HFF-Myc (cell line): ENCODE results near the gene LRRK2.
"Not testable (repeated sequence)": the region's sequence is repeated elsewhere in the genome, so short reads cannot be mapped to it uniquely, and the experiment has no call there.

Source experiments
- DNase-seq: peaks from one replicate; pipeline ENCODE4 v3.0.0-alpha.2; 2011; ENCODE audit warnings: low read depth; ENCODE audit errors: extremely low read depth
- H3K4me3 ChIP-seq: replicated peaks from 2 replicates; pipeline ENCODE4 v1.5.1; 2011; ENCODE audit warnings: low read depth, mild to moderate bottlenecking, control low read depth, low read length
- TF ChIP-seq, protein P1 (sequence below): IDR thresholded peaks from 2 replicates; pipeline ENCODE4 v1.5.1; 2012; ENCODE audit warnings: mild to moderate bottlenecking, low read depth, low read length, control low read depth; ENCODE audit errors: missing control alignments

Gene LRRK2

DNA sequence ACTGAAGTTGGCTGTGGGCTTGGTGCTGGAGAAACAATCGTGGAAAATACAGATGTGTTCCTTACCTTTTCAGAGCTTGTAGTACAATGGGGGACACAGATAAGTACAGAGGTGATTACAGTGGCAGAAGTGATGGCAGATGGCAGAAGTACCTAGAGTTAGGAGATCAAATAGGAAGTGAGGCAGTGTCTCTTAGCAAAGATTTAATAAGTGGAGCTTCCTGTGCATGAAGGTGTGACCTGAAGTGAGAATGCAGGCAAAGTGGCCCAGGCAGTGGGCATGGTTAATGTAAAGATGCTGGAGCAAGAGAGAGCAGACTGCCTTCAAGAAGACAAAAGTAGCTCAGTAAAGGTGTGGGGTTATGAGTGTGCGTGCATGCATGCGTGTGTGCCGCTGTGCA lies 16.0 kb downstream of the LRRK2 start:
- TF ChIP-seq, protein P1, sequence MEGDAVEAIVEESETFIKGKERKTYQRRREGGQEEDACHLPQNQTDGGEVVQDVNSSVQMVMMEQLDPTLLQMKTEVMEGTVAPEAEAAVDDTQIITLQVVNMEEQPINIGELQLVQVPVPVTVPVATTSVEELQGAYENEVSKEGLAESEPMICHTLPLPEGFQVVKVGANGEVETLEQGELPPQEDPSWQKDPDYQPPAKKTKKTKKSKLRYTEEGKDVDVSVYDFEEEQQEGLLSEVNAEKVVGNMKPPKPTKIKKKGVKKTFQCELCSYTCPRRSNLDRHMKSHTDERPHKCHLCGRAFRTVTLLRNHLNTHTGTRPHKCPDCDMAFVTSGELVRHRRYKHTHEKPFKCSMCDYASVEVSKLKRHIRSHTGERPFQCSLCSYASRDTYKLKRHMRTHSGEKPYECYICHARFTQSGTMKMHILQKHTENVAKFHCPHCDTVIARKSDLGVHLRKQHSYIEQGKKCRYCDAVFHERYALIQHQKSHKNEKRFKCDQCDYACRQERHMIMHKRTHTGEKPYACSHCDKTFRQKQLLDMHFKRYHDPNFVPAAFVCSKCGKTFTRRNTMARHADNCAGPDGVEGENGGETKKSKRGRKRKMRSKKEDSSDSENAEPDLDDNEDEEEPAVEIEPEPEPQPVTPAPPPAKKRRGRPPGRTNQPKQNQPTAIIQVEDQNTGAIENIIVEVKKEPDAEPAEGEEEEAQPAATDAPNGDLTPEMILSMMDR: no peak
- no peak for DNase-seq
- no peak overlapping the region for H3K4me3 ChIP-seq

DNA sequence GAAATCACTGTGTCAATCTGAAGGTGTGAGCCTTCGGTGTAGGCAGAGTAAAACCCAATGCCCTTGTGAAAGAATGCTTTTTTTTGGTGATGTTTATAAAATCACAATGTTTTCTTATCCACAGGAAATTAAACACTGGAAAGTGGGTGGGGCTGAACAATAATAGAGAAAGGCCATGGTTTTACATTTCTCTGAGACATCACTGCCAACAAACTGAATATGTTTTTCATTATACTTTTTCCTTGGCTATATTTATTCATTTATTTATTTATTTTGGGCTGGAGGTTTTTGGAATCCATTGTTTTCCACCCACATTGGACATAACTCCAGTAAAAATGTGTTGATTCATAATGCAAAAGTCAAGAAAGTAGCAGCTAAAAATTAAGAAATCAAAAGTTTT lies 16.9 kb downstream of the LRRK2 start:
- H3K4me3 ChIP-seq: no peak overlapping the region
- no peak for DNase-seq
- TF ChIP-seq, protein P1: no peak

DNA sequence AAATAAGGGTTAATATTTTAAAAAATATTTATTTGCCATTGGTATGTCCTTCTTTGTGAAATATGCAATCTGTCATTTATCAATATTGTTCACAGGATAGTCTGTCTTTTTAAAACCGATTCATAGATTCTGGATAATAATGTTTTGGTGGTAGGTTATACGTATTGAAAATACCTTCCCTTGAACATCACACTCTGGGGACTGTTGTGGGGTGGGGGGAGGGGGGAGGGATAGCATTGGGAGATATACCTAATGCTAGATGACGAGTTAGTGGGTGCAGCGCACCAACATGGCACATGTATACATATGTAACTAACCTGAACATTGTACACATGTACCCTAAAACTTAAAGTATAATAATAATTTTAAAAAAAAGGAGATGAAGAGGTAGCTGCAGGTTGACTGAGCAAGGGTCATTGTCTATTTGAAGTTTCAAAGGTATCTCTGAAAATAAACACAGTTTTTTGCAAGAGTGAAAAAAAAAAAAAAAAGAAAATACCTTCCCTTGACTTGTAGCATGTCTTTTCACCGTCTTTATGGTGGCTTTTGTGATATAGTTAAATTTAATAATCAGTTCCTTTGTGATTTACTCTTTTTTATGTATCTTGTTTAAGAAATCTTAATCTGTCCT lies 19.8 kb downstream of the LRRK2 start:
- not testable (repeated sequence) for H3K4me3 ChIP-seq, DNase-seq

DNA sequence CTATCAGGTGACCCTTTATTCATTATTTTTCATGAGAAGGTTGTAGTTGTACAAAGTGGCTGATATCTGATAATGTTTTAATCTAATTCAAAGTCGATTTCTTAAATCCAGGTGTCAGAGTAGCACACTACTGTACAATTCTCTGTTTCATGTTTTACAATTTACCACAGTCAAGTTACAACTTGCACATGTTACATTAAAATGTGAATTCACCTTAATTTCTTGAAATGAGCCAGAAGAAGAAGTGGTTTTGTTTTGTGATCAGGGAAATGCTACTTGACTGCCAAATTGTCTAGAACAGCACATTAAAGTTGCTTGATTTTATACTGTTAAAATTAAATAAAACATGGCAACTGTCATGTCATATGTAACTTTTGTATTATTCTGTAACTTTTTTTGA lies 23.2 kb downstream of the LRRK2 start:
- no peak overlapping the region for H3K4me3 ChIP-seq
- TF ChIP-seq, protein P1: no peak
- DNase-seq: no peak

DNA sequence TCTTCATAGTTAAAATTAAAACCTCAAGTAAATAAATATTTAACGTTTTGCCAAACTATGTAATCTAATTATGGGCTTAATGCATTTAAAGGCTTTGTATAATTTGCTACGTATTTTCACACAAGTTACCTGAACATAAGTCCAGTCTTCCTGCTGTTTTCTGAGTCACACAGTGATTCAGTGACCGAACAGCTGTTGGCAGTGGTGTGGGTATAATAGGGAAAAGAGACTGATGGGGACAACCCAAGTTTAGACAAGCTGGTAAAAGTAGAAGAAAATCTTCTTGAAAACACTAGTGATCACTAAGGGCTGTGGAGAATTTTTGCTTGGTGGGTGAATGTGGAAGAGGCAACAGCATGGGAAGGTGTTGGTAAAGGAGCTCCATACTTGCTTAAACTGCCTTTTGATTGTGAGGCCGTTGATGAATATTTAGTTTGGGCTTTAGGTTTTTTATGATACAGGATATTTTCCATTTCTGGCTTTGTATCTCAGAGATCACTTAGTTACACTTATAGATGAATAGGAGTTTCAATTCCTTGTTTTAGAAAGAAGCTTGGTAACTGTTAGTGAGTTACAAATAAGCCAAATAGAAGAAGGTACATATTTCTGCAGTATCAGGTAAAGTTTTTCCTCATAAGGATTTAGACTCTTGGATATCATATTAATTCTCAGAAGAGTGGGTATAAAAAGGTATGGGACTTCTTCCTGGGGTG lies 23.9 kb downstream of the LRRK2 start:
- TF ChIP-seq, protein P1: no peak
- DNase-seq: no peak
- H3K4me3 ChIP-seq: no peak overlapping the region

DNA sequence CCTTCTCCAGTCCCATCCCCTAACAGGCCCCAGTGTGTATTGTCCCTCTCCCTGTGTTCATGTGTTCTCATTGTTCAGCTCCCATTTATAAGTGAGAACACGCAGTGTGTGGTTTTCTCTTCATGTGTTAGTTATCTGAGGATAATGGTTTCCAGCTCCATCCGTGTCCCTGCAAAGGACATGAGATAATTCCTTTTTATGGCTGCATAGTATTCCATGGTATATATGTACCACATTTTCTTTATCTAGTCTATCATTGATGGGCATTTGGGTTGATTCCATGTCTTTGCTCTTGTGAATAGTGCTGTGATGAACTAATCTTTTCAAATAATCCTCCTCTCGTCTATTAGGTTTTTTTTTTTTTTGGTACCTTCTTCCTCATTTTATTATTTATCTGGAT lies 25.9 kb downstream of the LRRK2 start:
- not testable (repeated sequence) for DNase-seq, H3K4me3 ChIP-seq

DNA sequence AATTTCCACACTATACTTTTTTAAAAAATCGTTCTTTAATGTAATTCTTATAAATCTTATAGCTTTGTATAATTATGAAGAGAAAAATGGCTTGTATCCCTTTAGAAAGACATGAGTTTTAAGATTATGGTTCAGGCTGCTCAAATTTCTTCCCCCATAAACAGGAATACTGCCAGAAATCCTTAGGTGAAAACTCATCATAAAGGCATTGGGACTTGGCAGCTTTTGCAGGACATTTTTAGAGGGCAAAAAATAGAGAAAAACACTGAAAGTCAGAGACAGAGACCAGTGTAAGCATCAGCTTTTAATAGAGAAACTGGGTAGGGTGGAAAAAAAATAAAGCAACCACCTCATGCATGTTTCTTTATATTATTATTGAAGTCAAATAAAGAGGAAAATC lies 29.1 kb downstream of the LRRK2 start:
- DNase-seq: no peak
- TF ChIP-seq, protein P1: no peak
- no peak overlapping the region for H3K4me3 ChIP-seq
